Smooth muscle cell of the brain vasculature (primary cell): ENCODE measurements around the gene KIF5A.

Experiments
- DNase-seq: peaks from one replicate; pipeline ENCODE4 v3.0.0-alpha.2; 2012; ENCODE audit warnings: low read depth, low spot score

The KIF5A gene

GRCh38 chr12:57620245-57620935 is 70.5 kb downstream of the KIF5A start:
- no peak for DNase-seq

- DNase-seq = no peak
Observed at GRCh38 chr12:57620936-57621496, 71.2 kb downstream of the KIF5A start.

- DNase-seq = no peak
Observed at GRCh38 chr12:57621497-57622292, 71.9 kb downstream of the KIF5A start.

- no peak for DNase-seq
Observed at GRCh38 chr12:57622293-57623245, 72.7 kb downstream of the KIF5A start.

GRCh38 chr12:57623385-57623784 is 73.5 kb downstream of the KIF5A start:
- DNase-seq = no peak

- DNase-seq = no peak
Observed at GRCh38 chr12:57623811-57624390, 74.1 kb downstream of the KIF5A start.

- DNase-seq = no peak
Observed at GRCh38 chr12:57624441-57625220, 74.8 kb downstream of the KIF5A start.

- DNase-seq = no peak
Observed at GRCh38 chr12:57625261-57626032, 75.6 kb downstream of the KIF5A start.

GRCh38 chr12:57626111-57626920 is 76.5 kb downstream of the KIF5A start:
- no peak for DNase-seq

GRCh38 chr12:57626921-57627445 is 77.1 kb downstream of the KIF5A start:
- no peak for DNase-seq

GRCh38 chr12:57627501-57628279 is 77.8 kb downstream of the KIF5A start:
- no peak for DNase-seq

- DNase-seq = no peak
Observed at GRCh38 chr12:57628280-57629191, 78.7 kb downstream of the KIF5A start.

- no peak for DNase-seq
Observed at GRCh38 chr12:57629897-57630471, 80.1 kb downstream of the KIF5A start.

GRCh38 chr12:57630891-57631433 is 81.1 kb downstream of the KIF5A start:
- no peak for DNase-seq

- DNase-seq = no peak
Observed at GRCh38 chr12:57631566-57632072, 81.8 kb downstream of the KIF5A start.
